Hypothalamus (tissue), 51 donors: ENCODE data around the gene DGKH.
"Not testable (repeated sequence)": the region's sequence is repeated elsewhere in the genome, so short reads cannot be mapped to it uniquely, and the experiment has no call there.

Experiments used
- DNase-seq, 51 donors: peaks; one replicate each; lab custom pipeline; 2025; lab: John Stamatoyannopoulos, UW

Gene DGKH

DNA sequence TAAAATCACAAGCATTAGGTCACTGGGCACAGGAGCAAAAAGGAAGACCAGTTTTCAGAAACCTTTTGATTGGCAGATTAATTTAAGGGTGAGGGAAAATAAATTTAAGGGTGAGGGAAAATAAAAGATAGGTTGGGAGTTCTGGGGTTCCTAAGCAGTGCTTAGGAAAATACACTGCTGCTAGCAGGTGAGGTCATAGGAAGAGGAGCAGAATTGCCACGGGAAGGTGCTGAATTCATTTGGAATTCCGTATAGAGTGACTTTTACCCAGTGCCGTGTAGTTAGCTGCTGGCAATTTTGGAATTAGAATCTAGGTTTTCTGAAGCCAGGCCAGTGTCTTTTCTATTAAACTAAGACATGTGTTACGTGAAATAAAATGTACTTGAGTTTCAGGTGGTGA is 59.8 kb downstream of the DGKH start:
- no peak for DNase-seq

DNA sequence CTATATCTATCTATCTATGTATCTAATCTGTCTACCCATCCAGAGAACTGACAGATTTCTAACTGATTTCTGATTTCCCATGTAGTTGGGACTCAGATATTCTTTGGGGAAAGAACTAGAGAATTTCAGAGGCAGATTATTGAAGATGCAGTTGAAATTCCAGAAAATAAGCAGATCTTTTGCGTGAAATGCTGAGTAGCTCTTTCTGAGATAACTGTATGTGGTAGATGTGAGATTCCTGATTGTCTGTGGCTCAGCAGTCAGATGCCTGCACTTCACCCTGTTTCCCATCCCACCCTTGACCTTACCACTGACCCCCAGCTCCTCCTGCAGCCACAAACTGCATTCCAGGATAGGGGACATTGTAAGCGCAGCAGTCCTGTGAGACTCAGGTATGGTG is 61.5 kb downstream of the DGKH start:
- no peak for DNase-seq

DNA sequence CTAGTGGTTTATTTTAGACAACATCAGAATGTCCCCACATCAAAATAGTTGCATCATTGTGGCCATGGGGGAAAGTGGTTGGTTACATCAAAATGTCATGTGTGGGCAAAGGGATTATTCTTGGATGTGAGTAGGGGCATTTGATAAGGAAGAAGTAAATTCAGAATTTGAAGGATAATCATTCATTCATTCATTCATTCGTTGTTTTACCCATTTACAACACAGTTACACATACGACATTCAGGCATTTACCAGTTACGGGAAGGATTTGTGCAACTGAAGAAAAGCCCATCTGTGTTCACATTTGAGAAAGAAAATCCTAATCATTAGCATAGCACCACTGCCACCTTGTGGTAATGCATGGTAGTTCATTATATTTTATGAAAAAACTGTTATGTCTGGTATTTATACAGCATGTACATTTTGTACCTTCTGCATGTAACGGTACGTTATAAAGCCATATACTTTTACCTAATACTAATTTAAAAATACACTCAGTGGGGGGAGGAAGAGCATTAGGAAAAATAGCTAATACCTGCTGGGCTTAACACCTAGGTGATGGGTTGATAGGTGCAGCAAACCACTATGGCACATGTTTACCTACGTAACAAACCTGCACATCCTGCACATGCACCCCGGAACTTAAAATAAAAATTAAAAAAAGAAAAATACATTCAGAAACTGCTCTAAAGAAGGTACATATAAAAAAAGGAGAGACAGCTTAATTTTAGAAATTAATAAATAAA is 62.1 kb downstream of the DGKH start:
- peak in 4 of 51 donors; percentile 16 to 76 (median 36) for DNase-seq

DNA sequence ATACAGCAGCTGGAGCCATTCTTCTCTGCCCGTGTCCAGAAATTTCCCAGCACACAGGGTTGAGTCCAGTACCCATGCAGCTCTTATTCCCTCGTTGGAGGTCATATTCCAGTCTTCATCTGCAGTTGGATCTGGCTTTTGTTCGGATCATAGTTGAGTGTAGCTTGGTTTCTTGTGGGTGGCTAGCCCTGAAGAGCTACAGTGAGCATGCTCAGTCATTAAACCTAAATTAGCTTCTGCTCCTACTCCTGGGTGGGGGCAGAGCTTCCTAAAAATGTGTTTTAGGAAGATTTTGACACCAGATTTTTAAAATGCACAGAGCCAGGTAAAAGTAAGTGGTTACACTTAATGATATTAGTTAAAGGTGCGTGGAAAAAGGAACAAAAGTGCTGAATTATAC is 64.4 kb downstream of the DGKH start:
- no peak for DNase-seq

DNA sequence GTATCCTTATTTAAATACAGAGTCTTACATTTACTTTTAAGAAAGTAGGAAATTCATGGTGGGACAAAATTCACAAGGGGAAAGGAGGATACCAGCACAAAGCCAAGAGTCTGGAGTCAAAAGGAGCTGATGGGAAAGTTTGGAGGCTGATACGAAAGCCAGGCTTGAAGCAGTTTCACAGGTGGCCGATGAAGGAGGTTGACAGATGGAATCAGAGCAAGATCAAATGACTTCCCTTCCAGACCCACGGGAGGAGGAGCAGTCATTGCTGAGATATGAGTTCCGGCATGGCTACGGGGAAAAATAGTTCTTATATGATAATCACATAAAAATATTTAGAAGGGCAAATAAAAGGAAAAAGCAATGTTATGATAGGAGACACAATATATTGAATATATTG is 65.0 kb downstream of the DGKH start:
- DNase-seq = no peak

DNA sequence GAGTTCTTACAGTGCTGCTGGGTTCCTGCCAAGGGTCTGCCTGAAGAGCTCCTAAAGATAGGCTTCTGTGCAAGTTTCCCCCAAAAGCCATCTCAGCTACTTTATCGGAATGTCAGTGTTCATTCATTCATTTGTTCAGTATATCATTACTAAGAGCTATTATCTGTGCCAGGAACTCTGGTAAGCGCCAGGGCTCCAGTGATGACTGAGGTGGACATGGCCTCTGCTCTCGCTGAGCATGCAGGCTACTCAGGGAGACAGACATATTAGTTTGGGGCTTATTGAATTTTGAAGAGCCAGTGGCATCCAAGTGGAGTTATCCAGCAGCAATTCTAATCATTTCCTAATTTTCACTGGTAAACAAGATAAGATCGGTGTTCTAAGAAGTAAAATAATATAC is 65.8 kb downstream of the DGKH start:
- no peak for DNase-seq

DNA sequence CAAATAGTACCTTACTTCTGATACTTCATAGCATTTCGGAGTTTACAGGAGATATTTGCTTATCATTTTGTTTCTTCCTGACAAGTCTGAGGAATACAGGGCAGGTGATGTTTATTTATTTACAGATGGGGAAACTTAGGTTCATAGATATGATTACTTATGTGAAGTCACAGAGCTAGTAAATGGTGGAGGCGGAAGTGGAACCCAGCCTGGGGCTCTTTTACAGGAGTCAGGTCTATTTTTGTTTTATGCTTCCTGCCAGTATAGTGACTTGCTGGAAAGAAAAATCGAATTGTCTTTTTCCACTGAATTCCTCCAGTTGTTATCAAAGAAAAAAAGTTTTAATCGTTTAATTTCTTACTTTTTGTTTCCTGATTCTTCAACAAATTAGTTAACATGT is 66.5 kb downstream of the DGKH start:
- DNase-seq = no peak

DNA sequence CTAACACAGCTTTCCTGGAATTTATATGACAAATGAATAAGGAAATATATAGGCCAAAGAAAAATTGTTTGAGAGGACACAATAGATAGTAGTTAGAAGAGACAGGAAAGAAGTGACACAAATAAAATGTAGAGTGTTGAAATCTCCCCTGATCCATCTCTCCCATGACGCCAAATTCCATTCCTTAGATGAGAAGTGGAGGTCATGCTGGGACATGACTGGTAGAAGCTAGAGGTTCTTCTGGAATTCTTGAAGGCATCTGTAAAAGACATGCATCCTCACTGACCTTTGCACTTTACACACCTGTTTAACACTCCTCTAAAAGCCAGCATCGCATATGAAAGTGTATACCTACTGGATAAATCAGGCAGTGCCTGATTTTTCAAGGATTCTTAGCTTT is 67.8 kb downstream of the DGKH start:
- DNase-seq = no peak

DNA sequence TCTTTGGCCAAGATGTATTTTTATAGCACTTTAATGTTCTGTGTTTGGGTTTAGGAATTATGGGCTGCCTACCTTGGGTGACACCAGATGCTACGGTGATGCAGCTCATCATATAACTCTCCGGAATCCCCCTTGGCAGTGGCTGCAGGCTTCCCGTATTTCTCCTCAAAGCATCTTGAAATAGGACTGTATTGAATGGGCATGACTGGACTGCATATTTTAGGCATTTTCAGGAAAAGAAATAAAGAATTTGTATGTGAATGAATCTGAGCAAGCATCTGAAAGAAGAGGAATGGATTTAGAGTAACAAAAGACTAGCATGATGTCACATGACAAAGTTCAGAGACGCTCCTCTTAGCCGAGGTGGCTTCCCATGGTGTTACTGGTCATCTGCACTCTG is 70.6 kb downstream of the DGKH start:
- no peak for DNase-seq

DNA sequence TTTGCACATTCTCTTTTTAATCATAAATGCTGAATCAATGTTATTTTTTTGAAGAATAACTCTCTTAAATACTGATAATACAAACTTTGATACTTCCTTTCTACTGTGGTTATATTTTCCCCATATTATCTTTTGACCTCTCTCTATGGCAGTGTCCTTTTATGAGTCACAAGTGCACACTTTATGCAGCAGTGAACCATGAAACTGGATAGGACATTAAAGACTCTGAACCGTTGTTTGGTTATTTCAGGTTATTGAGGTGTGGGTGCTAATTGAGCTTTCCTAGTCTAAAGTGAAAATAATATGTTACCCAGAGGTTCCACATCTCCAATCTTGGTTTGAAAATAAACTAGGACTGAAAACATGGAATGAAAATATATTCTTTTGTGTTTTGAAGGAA is 71.4 kb downstream of the DGKH start:
- DNase-seq = no peak

DNA sequence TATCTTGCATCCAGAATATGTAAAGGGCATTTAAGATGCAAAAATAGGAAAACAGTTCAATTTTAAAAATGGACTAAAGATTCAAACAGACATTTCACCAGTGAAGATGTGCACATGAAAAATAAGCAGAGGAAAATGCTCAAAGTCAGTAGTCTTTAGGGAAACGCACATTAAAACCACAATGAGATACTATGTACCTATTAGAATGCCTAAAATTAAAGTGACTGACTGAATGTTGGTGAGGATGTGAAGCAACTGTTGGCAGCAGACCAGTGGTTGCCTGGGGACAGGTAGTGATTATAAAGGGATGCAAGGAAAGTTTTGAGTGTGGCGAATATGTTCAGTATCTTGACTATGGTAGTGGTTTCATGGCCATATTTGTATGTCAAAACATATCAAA is 75.2 kb downstream of the DGKH start:
- no peak for DNase-seq

DNA sequence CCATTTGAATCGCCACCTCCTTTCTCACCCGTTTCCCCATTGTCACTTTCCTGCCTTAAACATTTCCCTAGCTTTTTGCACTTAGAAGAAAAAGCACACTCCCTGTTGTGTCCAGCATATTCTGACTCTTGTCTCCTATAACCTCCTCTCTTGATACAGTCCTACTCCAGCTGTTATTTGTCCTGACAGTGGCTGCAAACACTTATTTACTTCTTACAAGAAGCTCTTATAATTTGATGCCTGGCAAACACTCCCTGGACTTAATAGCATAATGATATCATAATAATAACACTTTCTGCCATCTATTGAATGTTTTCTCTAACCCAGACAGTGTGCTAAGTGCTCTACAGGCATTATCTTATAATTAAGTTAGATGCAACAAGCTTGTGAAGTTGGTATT is 76.6 kb downstream of the DGKH start:
- DNase-seq = no peak

DNA sequence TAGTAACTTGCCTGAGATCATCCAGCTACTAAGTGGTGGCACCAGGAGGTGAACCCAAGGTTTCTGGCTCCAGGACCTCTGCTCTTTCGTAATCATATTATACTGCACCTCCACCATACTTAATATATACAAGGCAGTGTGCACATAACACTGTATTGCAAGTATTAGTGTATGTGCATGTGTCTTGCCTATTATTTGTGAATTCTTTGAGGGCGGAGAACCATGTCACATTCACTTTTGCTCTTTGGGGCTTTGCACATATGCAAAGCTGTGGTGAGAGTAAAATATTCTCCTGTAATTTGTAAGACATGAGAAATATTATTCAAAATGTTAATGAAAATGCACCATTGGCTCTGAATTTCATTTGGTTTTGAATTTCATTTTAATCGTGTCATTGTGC is 78.6 kb downstream of the DGKH start:
- no peak for DNase-seq

DNA sequence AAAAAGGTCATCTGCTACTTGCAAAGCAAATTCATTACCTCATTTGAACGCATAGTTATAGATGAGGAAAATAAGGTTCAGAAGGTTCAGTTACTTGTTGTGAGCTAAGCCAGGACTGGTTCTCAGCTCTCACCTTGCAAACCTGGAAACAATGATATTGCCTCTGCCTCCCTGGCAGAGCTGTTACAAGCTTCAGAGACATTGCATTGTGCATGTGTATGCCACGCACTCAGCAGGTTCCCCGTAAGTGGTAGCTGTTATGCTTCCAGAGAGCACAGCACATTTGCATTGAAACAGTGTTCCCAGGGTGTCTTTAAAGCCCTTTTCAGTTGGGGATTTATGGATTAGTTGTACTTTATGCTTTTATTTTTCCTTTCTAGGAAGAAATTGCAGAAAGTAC is 80.6 kb downstream of the DGKH start:
- no peak for DNase-seq

DNA sequence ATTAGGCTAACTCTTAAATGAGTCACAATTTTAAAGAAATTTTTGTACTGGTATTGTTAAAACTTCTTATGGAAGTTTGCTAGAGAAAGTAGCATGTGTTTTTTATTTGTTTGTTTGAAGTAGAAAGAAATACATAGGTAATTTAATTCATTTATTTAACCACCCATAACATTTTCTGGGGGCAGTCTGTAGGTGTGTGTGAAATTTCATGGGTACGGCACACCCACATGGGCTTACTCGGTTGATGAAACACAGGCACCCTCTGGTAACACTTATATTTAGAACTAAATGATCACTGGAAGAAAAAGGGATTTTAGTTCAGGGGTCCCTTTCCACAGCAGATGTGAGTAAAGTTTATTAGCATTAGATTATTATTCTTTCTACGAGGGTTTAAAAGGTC is 88.1 kb downstream of the DGKH start:
- no peak for DNase-seq

DNA sequence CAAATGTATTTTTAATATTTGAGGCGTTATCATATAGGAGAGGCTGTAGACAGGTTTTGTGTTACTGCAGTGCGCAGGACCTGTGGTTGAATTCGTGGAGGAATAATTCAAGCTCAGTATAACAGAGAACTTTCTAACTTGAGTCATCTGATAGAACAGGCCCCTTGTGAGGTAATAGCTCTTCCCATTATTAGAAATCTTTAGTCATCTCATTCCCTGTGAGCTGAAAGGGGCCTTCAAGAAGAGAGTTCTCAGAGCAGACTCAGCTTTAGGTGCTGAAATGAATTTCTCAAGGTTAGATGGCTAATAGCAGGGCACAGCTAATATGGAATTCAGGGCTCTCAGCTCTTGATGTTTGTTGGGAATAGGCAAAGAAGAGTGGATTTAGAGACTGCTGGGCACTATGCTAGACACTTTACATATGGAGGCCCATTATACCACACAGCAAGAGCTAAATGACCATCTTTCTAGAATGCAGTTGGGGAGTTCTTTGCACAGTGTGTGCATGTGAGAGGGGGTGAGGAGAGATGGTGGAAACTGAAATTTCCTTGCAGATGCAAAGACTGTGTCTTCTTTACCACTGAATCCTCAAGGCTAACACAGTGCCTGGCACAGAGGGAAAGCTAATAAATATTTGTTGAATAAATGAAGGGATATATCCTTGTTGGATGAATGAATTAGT is 89.5 kb downstream of the DGKH start:
- no peak for DNase-seq

DNA sequence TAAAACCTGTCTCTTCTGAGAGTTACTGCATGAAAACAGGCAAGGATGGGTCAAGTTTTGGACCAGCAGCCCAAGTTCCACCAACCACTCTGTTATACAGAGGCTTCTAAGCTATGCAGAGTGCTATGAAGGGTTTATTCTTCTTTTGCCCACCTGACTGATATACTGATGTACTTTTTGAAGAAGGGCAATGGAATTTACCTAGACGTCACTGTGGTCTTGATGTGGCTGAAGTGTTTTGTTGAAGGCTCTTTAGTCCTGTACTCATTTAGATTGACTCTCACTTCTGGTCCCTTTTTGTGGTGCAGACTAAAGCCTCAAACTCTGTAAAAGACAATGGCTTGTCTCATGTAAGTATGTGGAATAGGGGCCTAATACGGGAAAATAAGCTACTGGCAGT is 92.0 kb downstream of the DGKH start:
- DNase-seq = no peak

DNA sequence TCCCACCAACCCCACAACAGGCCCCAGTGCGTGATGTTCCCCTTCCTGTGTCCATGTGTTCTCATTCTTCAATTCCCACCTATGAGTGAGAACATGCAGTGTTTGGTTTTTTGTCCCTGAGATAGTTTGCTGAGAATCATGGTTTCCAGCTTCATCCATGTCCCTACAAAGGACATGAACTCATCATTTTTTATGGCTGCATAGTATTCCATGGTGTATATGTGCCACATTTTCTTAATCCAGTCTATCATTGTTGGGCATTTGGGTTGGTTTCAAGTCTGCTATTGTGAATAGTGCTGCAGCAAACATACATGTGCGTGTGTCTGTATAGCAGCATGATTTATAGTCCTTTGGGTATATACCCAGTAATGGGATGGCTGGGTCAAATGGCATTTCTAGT is 92.6 kb downstream of the DGKH start:
- DNase-seq = not testable (repeated sequence)

DNA sequence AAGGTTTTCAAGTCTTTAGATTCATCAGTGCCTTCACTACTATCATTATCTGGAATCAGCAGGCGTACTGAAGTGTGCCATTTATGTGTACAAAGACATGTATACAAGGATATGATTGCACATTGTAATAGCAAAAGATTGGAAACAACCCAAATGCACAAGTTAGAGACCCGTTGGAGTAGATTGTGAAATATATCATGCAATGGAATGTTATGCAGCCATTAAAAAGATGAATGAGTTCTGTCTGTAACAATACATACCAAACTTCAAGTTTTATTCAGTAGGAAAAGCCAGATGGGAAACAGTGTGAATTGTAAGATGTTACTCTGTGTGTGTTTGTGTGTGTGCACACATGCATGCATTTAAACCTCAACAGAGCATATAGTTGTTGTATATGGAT is 97.9 kb downstream of the DGKH start:
- no peak for DNase-seq

DNA sequence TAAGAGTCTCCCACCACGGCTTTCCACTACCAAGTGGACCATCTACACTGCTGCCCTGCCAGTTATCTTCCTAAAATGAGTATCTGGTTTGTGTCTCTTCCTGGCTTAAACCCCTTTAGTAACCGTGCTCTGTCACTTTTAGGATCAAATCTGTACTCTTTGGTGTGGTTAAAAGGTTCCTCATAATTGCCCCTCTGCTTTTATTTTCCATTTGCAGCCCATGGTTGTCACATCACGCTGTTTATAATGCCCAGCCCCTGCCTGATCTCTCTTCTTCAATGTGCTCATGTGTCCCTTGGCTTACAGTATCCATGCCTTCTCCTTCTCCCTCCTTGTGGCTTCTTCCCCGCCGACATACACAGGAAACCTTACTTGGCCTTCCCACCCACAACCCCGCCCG is 100.1 kb downstream of the DGKH start:
- DNase-seq = no peak

DNA sequence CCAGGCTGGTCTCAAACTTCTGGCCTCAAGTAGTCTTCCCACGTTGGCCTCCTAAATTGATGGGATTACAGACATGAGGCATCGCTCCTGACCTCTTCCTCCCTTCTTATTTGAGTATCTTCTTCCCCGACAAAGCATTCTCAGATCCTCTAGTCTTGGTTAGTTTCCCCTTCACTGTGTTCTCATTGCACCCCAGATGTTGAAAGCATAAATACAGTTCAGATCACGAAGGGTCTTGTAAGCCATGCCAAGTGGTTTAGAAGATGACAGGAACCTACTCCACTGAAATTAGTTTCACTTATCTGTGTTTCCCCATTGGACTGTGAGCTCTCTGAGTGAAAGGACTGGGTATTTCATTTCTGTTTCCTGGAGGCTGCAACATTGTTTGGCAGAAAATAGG is 100.7 kb downstream of the DGKH start:
- DNase-seq = no peak

DNA sequence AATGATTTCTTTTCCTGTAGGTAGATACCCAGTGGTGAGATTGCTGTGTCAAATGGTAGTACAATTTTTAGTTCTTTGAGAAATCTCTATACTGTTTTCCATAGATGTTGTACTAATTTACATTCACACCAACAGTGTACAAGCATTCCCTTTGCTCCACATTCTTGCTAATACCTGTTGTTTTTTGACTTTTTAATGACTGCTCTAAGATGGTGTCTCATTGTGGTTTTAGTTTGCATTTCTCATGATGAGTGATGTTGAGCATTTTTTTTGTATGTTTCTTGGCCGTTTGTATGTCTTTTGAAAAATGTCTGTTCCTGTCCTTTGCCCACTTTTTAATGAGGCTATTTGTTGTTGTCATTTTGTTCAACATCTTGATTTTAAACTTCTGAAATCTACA is 103.3 kb downstream of the DGKH start:
- no peak for DNase-seq

DNA sequence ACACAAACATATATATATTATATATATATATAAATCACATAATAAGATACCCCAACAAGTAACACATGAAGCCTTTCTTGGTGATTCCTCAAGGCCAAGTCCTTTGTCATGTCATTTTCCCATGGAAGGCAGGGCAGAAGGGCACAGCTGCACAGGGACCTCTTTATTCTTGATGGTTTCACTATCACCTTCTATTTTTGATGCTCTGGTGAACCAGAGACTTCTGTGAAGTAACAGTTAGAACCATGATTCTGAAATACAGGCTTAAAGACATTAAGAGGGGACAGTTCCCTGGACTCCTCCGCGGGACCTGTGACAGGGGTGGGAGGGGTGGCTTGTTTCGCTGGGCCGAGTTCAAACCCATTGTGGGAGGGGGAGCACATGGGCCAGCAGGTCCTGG is 104.0 kb downstream of the DGKH start:
- DNase-seq = no peak
